Measurements from ENCODE around the gene TBX2. TPM values are rescaled to one million over a fixed set of nuclear protein-coding genes. Genes with fewer than 3 reads are reported as not detected.

The TBX2 gene
- total RNA-seq, 1 donor from 2014 or later: 0.47 TPM

- DNase-seq: no peak
Measured at GRCh38 chr17:61454381-61455323, 55.0 kb downstream of the TBX2 start.

- no peak for DNase-seq
Measured at GRCh38 chr17:61455324-61456060, 55.8 kb downstream of the TBX2 start.

GRCh38 chr17:61456061-61456681 is 56.5 kb downstream of the TBX2 start:
- DNase-seq: no peak

- no peak for DNase-seq
Measured at GRCh38 chr17:61456688-61457225, 57.1 kb downstream of the TBX2 start.

GRCh38 chr17:61457226-61457983 is 57.8 kb downstream of the TBX2 start:
- DNase-seq: no peak

- DNase-seq: no peak
Measured at GRCh38 chr17:61458000-61458399, 58.4 kb downstream of the TBX2 start.

GRCh38 chr17:61458421-61459141 is 58.9 kb downstream of the TBX2 start:
- DNase-seq: no peak

Other genes starting within 250 kb of the TBX2 start
- not detected for gene TBX4, start 52.6 kb downstream of the TBX2 start, total RNA-seq
- not detected for gene NACA2, start 191.4 kb downstream of the TBX2 start, total RNA-seq